AG09309 (cell line): ENCODE results near the gene FLT3.
"Not testable (repeated sequence)": the region's sequence is repeated elsewhere in the genome, so short reads cannot be mapped to it uniquely, and the experiment has no call there.

ENCODE experiments used
- DNase-seq: peaks from one replicate; pipeline ENCODE4 v3.0.0-alpha.2; 2010; ENCODE audit warnings: low read depth
- H3K4me3 ChIP-seq: 2 replicates; pipeline ENCODE4 v1.5.1; 2011; ENCODE audit warnings: mild to moderate bottlenecking, low read depth, low read length, moderate library complexity; ENCODE audit not compliant: control insufficient read depth
- TF ChIP-seq, protein P1 (sequence below): IDR thresholded peaks from 2 replicates; pipeline ENCODE4 v1.5.1; 2011; ENCODE audit warnings: mild to moderate bottlenecking, low read depth, low read length, inconsistent platforms; ENCODE audit not compliant: insufficient read depth, control insufficient read depth; ENCODE audit errors: missing control alignments

Gene FLT3

DNA sequence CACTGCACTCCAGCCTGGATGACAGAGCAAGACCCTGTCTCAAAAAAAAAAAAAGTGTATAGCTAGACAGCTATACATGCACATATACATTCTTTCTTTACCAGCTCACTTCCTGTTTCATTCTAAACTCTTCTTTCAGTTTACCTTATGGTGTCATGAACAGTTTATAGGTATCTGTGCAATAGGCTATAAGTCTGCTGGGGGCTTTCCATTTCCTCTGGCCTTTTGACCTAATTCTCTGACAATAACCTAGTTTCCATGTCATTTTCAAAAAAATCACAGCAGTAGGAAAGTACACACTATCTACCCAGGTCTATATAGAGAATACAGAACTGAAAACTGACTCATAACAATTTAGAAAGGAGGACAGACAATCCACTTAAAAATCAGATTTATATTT lies 87.5 kb downstream of the FLT3 start:
- DNase-seq: no peak
- H3K4me3 ChIP-seq: no peak overlapping the region
- TF ChIP-seq, protein P1, sequence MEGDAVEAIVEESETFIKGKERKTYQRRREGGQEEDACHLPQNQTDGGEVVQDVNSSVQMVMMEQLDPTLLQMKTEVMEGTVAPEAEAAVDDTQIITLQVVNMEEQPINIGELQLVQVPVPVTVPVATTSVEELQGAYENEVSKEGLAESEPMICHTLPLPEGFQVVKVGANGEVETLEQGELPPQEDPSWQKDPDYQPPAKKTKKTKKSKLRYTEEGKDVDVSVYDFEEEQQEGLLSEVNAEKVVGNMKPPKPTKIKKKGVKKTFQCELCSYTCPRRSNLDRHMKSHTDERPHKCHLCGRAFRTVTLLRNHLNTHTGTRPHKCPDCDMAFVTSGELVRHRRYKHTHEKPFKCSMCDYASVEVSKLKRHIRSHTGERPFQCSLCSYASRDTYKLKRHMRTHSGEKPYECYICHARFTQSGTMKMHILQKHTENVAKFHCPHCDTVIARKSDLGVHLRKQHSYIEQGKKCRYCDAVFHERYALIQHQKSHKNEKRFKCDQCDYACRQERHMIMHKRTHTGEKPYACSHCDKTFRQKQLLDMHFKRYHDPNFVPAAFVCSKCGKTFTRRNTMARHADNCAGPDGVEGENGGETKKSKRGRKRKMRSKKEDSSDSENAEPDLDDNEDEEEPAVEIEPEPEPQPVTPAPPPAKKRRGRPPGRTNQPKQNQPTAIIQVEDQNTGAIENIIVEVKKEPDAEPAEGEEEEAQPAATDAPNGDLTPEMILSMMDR: no peak

DNA sequence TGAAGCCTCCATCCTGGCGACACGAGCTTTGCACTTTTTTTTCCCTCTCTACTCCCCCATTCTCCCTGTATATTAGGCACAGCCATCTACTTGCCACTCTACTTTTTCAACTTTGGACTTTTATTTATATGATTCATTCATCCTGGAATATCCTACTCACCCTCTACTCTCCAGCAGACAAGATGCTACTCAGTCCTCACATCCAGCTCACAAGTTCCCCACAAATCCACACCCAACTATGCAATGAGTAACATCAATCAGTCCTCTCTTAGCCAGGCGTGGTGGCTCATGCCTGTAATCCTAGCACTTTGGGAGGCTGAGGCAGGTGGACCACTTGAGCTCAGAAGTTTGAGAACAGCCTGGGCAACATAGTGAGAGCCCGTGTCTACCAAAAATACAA lies 88.0 kb downstream of the FLT3 start:
- TF ChIP-seq, protein P1: no peak
- H3K4me3 ChIP-seq: no peak overlapping the region
- DNase-seq: no peak

DNA sequence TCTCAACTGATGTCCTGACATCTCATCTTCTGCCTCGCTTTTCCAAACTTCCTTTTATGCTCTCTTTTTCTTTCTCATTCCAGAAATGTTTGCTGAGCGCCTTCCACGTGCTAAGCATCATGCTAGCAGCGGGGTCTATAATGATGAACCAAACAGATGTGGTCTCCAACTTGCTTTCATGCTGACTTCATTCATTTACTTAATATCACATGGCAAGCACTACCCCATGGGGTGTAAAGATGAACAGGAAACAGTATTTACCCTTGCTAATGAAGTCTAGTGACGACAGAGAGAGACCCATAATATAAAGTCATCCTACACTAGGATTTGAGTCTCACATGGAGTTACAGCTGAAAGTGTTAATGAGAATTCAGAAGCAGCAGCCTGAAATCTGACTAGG lies 90.3 kb downstream of the FLT3 start:
- DNase-seq: no peak
- TF ChIP-seq, protein P1: no peak
- H3K4me3 ChIP-seq: no peak overlapping the region

DNA sequence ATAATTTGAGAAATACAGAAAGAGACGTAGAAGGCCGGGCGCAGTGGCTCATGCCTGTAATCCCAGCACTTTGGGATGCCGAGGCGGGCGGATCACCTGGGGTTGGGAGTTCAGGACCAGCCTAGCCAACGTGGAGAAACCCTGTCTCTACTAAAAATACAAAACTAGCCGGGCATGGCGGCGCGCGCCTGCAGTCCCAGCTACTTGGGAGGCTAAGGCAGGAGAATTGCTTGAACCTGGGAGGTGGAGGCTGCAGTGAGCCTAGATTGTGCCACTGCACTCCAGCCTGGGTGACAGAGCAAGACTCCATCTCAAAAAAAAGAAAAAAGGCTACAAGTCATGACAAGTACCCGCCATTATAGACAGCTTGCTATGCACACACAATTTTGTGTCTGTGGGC lies 95.4 kb downstream of the FLT3 start:
- not testable (repeated sequence) for H3K4me3 ChIP-seq, DNase-seq

DNA sequence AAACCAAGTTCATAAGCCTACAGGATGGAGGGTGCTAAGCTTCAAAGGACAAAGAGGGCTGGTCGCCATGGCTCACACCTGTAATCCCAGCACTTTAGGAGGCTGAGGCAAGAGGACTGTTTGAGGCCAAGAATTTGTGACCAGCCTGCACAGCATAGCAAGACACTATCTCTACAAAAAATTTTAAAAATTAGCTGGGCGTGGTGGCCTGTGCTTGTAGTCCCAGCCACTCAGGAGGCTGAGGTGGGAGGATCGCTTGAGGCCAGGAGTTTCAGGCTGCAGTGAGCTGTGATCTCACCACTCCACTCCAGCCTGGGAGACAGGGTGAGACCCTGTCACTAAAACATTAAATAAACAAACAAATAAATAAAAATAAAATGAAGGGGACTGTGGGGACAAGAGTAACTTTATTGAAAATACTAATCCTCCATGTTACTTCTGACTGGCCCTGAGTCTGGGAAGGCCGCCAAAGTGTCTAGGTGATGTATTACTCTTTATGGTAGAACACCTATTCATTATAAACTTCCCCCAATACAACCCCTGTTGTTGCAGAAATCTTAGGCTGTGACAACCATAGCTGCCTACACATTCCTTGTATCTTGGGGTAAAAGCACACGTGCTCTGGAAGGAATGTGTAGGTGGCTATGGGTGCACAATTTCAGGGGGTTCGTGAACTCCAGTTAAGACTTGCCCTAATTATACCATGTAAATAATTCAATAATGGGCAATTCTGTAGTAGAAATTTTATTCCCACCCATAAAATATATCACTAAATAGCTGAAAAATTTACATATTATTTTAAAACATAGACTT lies 97.3 kb downstream of the FLT3 start:
- DNase-seq: no peak
- TF ChIP-seq, protein P1: no peak
- no peak overlapping the region for H3K4me3 ChIP-seq

DNA sequence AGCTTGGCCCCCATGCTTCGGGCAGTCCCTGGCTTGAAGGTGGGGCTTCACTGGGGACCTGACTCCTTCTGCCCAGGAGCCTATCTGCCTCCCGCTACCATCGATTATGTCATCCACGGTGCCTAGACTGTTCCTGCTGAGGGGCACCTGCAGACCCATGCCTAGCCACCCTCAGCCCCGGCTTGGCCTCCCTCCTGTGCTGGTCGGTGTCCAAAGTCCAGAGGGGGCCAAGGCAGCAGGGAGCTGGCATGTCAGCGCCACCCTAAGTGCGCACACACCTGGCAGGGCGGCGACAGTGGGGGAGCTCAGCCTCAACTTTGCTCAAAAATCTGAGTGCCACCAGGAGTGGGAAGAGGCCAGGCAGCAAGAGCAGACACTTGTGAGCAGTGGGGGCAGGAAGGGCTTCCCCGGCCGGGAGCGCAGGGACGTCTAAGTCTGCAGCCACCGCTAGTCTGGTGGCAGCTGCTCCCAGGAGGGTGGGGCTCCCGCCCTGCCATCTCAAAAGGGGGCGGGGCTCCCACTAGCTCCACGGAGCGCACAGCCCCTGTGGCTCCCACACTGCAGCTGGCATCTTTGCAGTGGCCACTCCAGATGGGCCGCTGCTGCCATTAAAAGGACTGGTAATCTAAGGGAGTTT lies 98.4 kb downstream of the FLT3 start:
- H3K4me3 ChIP-seq: no peak overlapping the region
- TF ChIP-seq, protein P1: no peak

DNA sequence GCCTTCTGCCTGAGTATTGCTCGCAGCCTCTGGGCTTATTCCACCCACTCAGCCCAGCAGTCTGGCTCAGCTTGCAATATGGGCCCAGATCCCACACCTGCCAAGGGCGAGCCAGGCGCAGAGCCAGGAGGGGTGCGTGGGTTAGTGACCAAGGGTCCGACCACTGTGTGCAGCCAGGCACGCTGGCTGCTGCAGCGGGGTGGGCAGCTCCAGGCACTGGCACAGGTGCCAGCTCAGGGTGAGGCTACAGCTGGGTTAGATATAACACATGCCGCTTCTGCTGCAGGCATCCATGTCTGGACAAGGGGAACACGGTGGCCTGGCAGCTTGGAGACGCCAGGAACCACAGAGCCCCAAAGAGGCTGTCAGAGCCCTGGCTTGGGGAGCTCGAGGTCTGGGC lies 99.3 kb downstream of the FLT3 start:
- TF ChIP-seq, protein P1: no peak
- no peak for DNase-seq
- H3K4me3 ChIP-seq: no peak overlapping the region

More for the DNA sequence above, 98.4 kb downstream of the FLT3 start:
- DNase-seq: no peak
